SK-N-SH treated with all-trans-retinoic acid at 6 μM for 48 hours (cell line): ENCODE results near the gene RNASE8.

Source experiments
- ATAC-seq: fragments of 200-7000 bp; cut with Tn5 transposase; 3 replicates; pipeline ENCODE4 v1.9.1; 2020; ENCODE audit warnings: mild to moderate bottlenecking, moderate library complexity
- ARNTL ChIP-seq: fragments of 450-650 bp; formaldehyde crosslinking; IDR thresholded peaks from 2 replicates; pipeline ENCODE4 v1.5.0; 2020; ENCODE audit warnings: low read depth, mild to moderate bottlenecking, moderate library complexity, borderline replicate concordance
- CSDC2 ChIP-seq: fragments of 250-450 bp; sonication (Bioruptor Pico); IDR thresholded peaks from 2 replicates; pipeline ENCODE4 v1.5.0; 2020; ENCODE audit warnings: mild to moderate bottlenecking, moderate library complexity
- ESRRG ChIP-seq: fragments of 250-450 bp; sonication (Bioruptor Pico); IDR thresholded peaks from 2 replicates; pipeline ENCODE4 v1.6.1; 2021; ENCODE audit warnings: mild to moderate bottlenecking
- GLIS3 ChIP-seq: fragments of 250-450 bp; sonication (Bioruptor Pico); IDR thresholded peaks from 2 replicates; pipeline ENCODE4 v1.5.0; 2020; ENCODE audit warnings: mild to moderate bottlenecking, moderate library complexity
- ISL1 ChIP-seq: fragments of 250-450 bp; sonication (Bioruptor Pico); IDR thresholded peaks from 2 replicates; pipeline ENCODE4 v2.1.2; 2022; ENCODE audit warnings: mild to moderate bottlenecking, moderate library complexity
- OSR1 ChIP-seq: fragments of 250-450 bp; sonication (Bioruptor Pico); IDR thresholded peaks from 2 replicates; pipeline ENCODE4 v1.8.0; 2022; ENCODE audit warnings: moderate library complexity, mild to moderate bottlenecking, inconsistent platforms
- PPARA ChIP-seq: fragments of 250-450 bp; sonication (Bioruptor Pico); IDR thresholded peaks from 2 replicates; pipeline ENCODE4 v1.5.0; 2020; ENCODE audit warnings: mild to moderate bottlenecking, borderline replicate concordance
- SNAI2 ChIP-seq: fragments of 250-450 bp; sonication (Bioruptor Pico); IDR thresholded peaks from 2 replicates; pipeline ENCODE4 v1.5.0; 2020; ENCODE audit warnings: mild to moderate bottlenecking, moderate library complexity
- TCF4 ChIP-seq: fragments of 250-450 bp; sonication (Bioruptor Pico); IDR thresholded peaks from 2 replicates; pipeline ENCODE4 v1.8.0; 2021; ENCODE audit warnings: mild to moderate bottlenecking, moderate library complexity, borderline replicate concordance
- TOX ChIP-seq: fragments of 250-450 bp; sonication (Bioruptor Pico); IDR thresholded peaks from 2 replicates; pipeline ENCODE4 v1.8.0; 2021; ENCODE audit warnings: mild to moderate bottlenecking, moderate library complexity, borderline replicate concordance
- ZFP3 ChIP-seq: fragments of 250-450 bp; sonication (Bioruptor Pico); IDR thresholded peaks from 2 replicates; pipeline ENCODE4 v1.5.0; 2020; ENCODE audit warnings: mild to moderate bottlenecking, moderate library complexity
- ZNF70 ChIP-seq: fragments of 450-650 bp; formaldehyde crosslinking; IDR thresholded peaks from 2 replicates; pipeline ENCODE4 v1.5.0; 2020; ENCODE audit warnings: mild to moderate bottlenecking, moderate library complexity
- TF ChIP-seq, protein P1 (sequence below): fragments of 250-450 bp; sonication (Bioruptor Pico); IDR thresholded peaks from 2 replicates; pipeline ENCODE4 v1.5.0; 2020; ENCODE audit warnings: mild to moderate bottlenecking, moderate library complexity
- TF ChIP-seq, protein P2 (sequence below): fragments of 250-450 bp; sonication (Bioruptor Pico); IDR thresholded peaks from 2 replicates; pipeline ENCODE4 v1.8.0; 2021; ENCODE audit warnings: low read depth, mild to moderate bottlenecking, moderate library complexity, borderline replicate concordance
- TF ChIP-seq, protein P3 (sequence below): fragments of 250-450 bp; sonication (Bioruptor Pico); IDR thresholded peaks from 2 replicates; pipeline ENCODE4 v1.5.1; 2020; ENCODE audit warnings: low read depth, mild to moderate bottlenecking, moderate library complexity

The RNASE8 gene

DNA sequence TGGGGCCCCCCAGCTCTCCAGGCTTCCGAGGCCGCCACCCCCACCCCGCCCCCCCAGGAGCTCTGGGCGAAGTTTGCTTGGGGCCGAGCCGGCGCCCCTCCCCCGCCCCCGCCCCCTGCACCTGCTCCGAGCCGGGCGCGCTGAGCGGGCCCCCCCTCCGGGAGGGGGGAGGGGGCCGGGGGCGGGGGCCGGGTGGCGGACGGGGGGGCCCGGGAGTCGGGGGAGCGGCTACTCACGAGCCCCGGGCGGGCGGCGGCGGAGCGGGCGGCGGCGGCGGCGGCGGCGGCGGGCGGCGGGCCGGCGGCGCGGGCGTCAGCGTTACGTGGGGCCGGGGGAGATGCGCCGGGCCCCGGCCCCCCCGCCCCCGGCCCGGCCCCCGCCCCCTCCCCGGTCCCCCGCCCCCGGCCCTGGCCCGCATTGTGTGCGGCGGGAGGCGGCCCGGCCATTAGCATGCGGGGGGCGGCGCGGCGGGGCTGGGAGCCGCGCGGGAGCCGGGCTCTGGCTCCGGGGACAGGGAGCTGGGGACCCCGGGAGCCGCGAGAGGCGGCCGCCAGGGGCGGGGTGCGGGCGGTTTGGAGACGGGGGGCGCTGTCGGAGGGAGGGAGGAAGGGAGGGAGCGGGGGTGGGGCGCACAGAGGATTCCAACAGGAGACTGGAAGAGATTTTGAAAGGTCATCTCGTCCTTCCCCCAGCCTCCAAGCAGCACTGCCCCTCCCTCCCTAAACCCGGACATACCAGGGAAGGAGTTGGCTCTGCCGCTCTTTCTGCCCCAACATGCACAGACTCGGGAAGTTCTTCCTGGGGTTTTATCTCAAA is 40.7 kb downstream of the RNASE8 start, which contains the start of gene ZNF219 (continued):
- TF ChIP-seq ZNF70 (CRISPR knock-in tag), result no peak

DNA sequence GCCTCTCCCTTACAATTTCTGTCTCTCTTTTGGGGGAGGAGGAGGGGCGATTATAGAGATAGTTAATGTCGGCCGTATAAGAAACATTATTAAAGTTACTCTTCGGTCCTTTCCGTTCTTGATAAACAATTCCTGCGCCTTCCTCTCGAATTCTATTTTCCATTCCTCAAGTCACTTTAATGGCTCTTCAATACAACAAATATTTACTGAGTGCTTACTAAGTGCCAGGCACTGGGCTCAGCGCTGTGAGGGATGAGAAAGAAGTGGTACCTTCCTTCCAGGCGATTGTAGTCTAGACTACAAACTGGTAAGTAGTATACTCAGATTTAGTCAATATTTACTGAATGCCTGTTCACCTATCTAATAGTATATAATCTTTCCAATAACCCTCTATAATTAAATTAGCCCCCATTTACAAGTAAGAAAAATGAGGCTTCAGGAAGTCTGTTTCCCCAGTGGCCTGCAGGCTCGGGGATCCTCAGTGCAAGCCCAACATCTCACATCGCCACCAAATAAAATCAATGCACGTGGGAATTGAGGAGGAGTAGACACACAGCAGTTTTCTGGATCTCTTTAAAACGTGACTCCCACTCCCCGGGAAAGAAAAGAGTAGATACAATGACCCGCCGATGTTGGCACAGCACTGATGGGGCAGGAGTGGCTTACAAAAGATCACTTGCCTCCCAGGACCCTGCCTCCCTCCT is 41.4 kb downstream of the RNASE8 start:
- ATAC-seq, result no peak
- TF ChIP-seq PPARA (CRISPR knock-in tag) (no peak), SNAI2 (CRISPR knock-in tag) (no peak), GLIS3 (CRISPR knock-in tag) (no peak)
- TF ChIP-seq, protein P1, sequence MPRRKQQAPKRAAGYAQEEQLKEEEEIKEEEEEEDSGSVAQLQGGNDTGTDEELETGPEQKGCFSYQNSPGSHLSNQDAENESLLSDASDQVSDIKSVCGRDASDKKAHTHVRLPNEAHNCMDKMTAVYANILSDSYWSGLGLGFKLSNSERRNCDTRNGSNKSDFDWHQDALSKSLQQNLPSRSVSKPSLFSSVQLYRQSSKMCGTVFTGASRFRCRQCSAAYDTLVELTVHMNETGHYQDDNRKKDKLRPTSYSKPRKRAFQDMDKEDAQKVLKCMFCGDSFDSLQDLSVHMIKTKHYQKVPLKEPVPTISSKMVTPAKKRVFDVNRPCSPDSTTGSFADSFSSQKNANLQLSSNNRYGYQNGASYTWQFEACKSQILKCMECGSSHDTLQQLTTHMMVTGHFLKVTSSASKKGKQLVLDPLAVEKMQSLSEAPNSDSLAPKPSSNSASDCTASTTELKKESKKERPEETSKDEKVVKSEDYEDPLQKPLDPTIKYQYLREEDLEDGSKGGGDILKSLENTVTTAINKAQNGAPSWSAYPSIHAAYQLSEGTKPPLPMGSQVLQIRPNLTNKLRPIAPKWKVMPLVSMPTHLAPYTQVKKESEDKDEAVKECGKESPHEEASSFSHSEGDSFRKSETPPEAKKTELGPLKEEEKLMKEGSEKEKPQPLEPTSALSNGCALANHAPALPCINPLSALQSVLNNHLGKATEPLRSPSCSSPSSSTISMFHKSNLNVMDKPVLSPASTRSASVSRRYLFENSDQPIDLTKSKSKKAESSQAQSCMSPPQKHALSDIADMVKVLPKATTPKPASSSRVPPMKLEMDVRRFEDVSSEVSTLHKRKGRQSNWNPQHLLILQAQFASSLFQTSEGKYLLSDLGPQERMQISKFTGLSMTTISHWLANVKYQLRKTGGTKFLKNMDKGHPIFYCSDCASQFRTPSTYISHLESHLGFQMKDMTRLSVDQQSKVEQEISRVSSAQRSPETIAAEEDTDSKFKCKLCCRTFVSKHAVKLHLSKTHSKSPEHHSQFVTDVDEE (CRISPR knock-in tag), result no peak

DNA sequence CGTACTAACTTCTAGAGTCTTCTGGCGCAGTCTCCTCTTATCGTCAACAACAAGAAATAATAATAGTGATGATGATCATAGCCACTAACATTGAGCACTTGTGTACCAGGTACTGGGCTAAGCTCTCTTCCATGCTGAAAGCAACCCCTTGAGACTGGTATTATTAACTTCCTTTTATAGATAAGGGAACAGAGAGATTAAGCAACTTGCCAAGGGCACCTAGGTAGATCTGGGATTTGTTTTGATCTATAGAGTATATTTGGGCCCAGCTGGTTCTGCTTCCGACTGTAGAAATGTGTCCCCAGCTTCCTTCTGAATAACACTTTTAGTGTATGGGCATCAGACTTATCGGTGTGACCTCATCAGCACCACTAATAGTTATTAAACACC is 42.0 kb downstream of the RNASE8 start:
- TF ChIP-seq, protein P2, sequence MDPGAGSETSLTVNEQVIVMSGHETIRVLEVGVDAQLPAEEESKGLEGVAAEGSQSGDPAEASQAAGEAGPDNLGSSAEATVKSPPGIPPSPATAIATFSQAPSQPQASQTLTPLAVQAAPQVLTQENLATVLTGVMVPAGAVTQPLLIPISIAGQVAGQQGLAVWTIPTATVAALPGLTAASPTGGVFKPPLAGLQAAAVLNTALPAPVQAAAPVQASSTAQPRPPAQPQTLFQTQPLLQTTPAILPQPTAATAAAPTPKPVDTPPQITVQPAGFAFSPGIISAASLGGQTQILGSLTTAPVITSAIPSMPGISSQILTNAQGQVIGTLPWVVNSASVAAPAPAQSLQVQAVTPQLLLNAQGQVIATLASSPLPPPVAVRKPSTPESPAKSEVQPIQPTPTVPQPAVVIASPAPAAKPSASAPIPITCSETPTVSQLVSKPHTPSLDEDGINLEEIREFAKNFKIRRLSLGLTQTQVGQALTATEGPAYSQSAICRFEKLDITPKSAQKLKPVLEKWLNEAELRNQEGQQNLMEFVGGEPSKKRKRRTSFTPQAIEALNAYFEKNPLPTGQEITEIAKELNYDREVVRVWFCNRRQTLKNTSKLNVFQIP (CRISPR knock-in tag), result no peak
- TF ChIP-seq, protein P1 (CRISPR knock-in tag), result no peak
- no peak for TF ChIP-seq ISL1 (CRISPR knock-in tag)
- TF ChIP-seq TCF4, result no peak
- ATAC-seq, result no peak

DNA sequence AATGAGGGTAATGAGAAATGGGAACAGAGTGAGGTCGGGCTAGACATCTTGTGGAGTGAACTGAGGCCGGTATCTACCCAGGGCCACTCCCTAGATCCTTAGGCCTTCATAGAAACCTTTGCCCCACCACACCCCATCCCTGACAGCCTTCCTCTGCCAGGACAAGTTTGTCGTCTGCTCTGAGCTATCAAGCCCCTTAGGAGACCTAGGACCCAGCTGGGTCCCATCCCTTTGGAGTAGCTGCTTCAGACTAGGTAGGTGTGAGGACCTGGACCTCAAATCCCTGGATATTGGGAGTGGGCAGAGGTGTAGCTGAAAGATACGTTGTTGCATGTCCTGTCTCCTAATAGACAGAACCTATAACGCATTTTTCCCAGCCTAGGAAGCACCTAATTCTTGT is 43.3 kb downstream of the RNASE8 start, which contains the start of gene TMEM253:
Gene TMEM253, plus strand, starts transcription at position 136 of the 400 bp plus-strand sequence. CDS start 278 bp downstream, outside the sequence.
- TF ChIP-seq, protein P3, sequence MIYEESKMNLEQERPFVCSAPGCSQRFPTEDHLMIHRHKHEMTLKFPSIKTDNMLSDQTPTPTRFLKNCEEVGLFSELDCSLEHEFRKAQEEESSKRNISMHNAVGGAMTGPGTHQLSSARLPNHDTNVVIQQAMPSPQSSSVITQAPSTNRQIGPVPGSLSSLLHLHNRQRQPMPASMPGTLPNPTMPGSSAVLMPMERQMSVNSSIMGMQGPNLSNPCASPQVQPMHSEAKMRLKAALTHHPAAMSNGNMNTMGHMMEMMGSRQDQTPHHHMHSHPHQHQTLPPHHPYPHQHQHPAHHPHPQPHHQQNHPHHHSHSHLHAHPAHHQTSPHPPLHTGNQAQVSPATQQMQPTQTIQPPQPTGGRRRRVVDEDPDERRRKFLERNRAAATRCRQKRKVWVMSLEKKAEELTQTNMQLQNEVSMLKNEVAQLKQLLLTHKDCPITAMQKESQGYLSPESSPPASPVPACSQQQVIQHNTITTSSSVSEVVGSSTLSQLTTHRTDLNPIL, result no peak
- TF ChIP-seq TOX (CRISPR knock-in tag) (no peak), GLIS3 (CRISPR knock-in tag) (no peak), ESRRG (CRISPR knock-in tag) (no peak), PPARA (CRISPR knock-in tag) (no peak)
- ATAC-seq, result no peak

DNA sequence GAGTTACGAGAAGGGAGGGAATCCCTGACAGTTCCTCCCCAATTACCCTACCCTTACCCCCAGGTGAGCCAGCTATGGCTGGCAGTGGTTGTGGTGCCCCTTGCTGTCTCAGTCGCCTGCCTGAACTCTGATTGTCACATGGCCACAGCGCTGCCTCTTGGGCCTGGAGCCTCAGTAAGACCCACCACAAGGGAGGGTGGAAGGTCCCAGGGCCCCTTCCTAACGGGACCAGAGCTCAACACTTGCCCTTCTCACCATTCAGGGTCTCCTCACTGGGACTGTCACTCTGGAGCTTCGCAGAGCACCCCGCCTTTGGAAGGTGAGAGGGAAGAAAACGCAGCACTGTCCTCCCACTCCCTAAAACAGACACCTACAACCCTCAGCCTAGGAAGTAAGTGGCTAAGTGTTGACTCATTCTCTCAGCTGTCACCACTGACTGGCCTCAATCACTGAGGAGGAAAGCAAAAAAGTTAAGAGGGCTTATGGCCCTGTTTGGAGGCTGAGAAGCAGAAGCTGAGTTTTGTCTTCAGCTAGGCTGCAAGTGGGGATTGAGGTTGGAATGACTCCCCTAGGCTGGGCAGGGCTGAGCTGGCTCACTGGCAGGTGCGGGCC is 44.3 kb downstream of the RNASE8 start:
- ATAC-seq, result no peak
- TF ChIP-seq ESRRG (CRISPR knock-in tag), result no peak
- TF ChIP-seq ARNTL (CRISPR knock-in tag), result no peak
- no peak for TF ChIP-seq OSR1
- TF ChIP-seq, protein P2 (CRISPR knock-in tag), result no peak
- TF ChIP-seq, protein P3, result no peak
- TF ChIP-seq, protein P1 (CRISPR knock-in tag), result no peak
- no peak for TF ChIP-seq CSDC2
- TF ChIP-seq TOX (CRISPR knock-in tag), result no peak
- TF ChIP-seq ZNF70 (CRISPR knock-in tag), result no peak
- no peak for TF ChIP-seq ZFP3
